Measurements from ENCODE around the gene NTNG1. TPM values are rescaled to one million over a fixed set of nuclear protein-coding genes. Genes with fewer than 3 reads are reported as not detected.

The NTNG1 gene
- total and polyA plus RNA-seq, 2 of the 4 experiments (the other 2 are of a cell fraction) = 1.2 to 2.3 TPM

DNA sequence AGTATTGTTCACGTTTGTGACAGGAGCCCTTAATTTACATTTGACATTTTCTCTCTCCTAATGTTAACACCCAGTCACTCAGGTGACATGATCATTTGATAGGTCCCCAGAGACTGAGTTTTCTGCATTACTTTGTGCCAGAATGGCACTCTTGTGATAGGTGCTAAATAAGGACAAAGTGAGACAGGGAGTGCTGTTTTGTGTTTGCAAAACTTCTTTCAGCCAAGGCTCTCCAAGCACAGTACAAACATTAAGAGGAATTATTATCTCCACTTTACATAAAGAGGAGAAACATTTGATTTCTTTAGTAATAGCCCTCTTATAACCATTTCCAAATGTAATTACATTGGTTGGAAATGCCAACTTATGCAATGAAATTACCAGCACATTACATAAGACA, 355.2 kb downstream of the NTNG1 start:
- Histone ChIP-seq H3K4me3 (ENCODE audit: insufficient read depth, low read depth, low read length) (no peak overlapping the region), H3K4me1 (ENCODE audit: control insufficient read depth, insufficient read depth, low read length) (no peaks in the 10 kb centered on the region), H2AK5ac (ENCODE audit: low read depth, low read length) (no peak overlapping the region), H3K18ac (ENCODE audit: low read depth, low read length) (no peak overlapping the region), H3K4ac (ENCODE audit: low read depth, low read length) (no peak overlapping the region), H2AK9ac (replicated peaks; ENCODE audit: low read depth, low read length, poor library complexity) (no peak overlapping the region), H2BK5ac (ENCODE audit: low read depth, low read length, poor library complexity, severe bottlenecking) (no peak overlapping the region), H2BK120ac (ENCODE audit: low read depth, low read length) (no peak overlapping the region), H2AFZ (replicated peaks; ENCODE audit: low read length, poor library complexity) (no peak overlapping the region), H3K79me1 (ENCODE audit: low read depth in 1 of 2, low read length in 2 of 2) (no peaks in the 10 kb centered on the region), H3K56ac (ENCODE audit: extremely low read depth, insufficient read depth, low read length) (no peak overlapping the region), H2BK20ac (ENCODE audit: low read depth, low read length) (no peak overlapping the region), H3K27me3 (ENCODE audit: control insufficient read depth, insufficient read depth, low read length) (no peaks in the 10 kb centered on the region), H3K4me2 (ENCODE audit: low read depth, low read length) (no peak overlapping the region), H3K23ac (ENCODE audit: low read depth, low read length) (no peak overlapping the region), H4K8ac (ENCODE audit: low read depth in 2 of 2, low read length in 2 of 2) (no peak overlapping the region), H4K5ac (ENCODE audit: low read depth, low read length) (no peak overlapping the region), H3K9me1 (ENCODE audit: insufficient read depth, low read length) (no peaks in the 10 kb centered on the region), H3K9ac (ENCODE audit: low read depth, low read length) (no peak overlapping the region), H3K9me3 (ENCODE audit: control insufficient read depth, insufficient read depth, low read length) (peaks cover 2% of the 10 kb centered on the region), H3K14ac (replicated peaks; ENCODE audit: low read depth, low read length) (no peak overlapping the region), H3K36me3 (ENCODE audit: control insufficient read depth, insufficient read depth, low read length) (no peaks in the 10 kb centered on the region), H4K91ac (ENCODE audit: insufficient read depth, low read depth, low read length) (no peak overlapping the region), H3K27ac (ENCODE audit: insufficient read depth, low read length) (no peak overlapping the region), H2BK15ac (ENCODE audit: low read depth, low read length) (no peak overlapping the region), H4K20me1 (ENCODE audit: insufficient read depth, low read length) (no peaks in the 10 kb centered on the region)
- dilution Hi-C loops (cut with HindIII; ENCODE audit: low sequenced_read_pairs, unreplicated experiment) = no loop called here
- DNase-seq = no peak
- intact Hi-C loops (cut with micrococcal nuclease) = no loop called here
- POLR2A ChIA-PET (ENCODE audit: unreplicated experiment) = no interaction called here
- WGBS, 2 experiments (ENCODE audit: extremely low coverage in 2 of 2, insufficient read length in 1 of 2) = no CpG with 5 or more reads among the region's 1 CpG
- CTCF ChIA-PET = no interaction called here
- BruUV-seq (replicated peaks) = no TSS peak
- no peak for ATAC-seq (ENCODE audit: low read depth)
- in situ Hi-C loops (cut with MboI; ENCODE audit: low sequenced_read_pairs) = no loop called here
- no peak for TF ChIP-seq CHD1 (IDR thresholded peaks at IDR 0.05; ENCODE audit: low read depth, low read length)
- TF ChIP-seq, protein P1, sequence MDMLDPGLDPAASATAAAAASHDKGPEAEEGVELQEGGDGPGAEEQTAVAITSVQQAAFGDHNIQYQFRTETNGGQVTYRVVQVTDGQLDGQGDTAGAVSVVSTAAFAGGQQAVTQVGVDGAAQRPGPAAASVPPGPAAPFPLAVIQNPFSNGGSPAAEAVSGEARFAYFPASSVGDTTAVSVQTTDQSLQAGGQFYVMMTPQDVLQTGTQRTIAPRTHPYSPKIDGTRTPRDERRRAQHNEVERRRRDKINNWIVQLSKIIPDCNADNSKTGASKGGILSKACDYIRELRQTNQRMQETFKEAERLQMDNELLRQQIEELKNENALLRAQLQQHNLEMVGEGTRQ (IDR thresholded peaks at IDR 0.05; ENCODE audit: low read depth, low read length) = no peak
- TF ChIP-seq RAD21 (IDR thresholded peaks at IDR 0.05; ENCODE audit: low read length) = no peak
- no peak for TF ChIP-seq MAFK (IDR thresholded peaks at IDR 0.05; ENCODE audit: low read depth, low read length)
- no peak for TF ChIP-seq FOS (IDR thresholded peaks at IDR 0.05; ENCODE audit: low read depth, low read length)
- no peak for TF ChIP-seq BHLHE40 (IDR thresholded peaks at IDR 0.05; ENCODE audit: low read depth, low read length)
- TF ChIP-seq, protein P2, sequence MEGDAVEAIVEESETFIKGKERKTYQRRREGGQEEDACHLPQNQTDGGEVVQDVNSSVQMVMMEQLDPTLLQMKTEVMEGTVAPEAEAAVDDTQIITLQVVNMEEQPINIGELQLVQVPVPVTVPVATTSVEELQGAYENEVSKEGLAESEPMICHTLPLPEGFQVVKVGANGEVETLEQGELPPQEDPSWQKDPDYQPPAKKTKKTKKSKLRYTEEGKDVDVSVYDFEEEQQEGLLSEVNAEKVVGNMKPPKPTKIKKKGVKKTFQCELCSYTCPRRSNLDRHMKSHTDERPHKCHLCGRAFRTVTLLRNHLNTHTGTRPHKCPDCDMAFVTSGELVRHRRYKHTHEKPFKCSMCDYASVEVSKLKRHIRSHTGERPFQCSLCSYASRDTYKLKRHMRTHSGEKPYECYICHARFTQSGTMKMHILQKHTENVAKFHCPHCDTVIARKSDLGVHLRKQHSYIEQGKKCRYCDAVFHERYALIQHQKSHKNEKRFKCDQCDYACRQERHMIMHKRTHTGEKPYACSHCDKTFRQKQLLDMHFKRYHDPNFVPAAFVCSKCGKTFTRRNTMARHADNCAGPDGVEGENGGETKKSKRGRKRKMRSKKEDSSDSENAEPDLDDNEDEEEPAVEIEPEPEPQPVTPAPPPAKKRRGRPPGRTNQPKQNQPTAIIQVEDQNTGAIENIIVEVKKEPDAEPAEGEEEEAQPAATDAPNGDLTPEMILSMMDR (conservative IDR thresholded peaks at IDR 0.05; ENCODE audit: low read depth, low read length) = no peak
- no peak for TF ChIP-seq RCOR1 (IDR thresholded peaks at IDR 0.05; ENCODE audit: insufficient replicate concordance, low read length)
- no peak for TF ChIP-seq MAZ (IDR thresholded peaks at IDR 0.05; ENCODE audit: borderline replicate concordance, low read depth, low read length)
- no peak for TF ChIP-seq SMC3 (IDR thresholded peaks at IDR 0.05; ENCODE audit: low read depth, low read length)
- no peak for TF ChIP-seq POLR2A (IDR thresholded peaks at IDR 0.05; ENCODE audit: low read depth, low read length)
- TF ChIP-seq NFE2L2 (IDR thresholded peaks at IDR 0.05; ENCODE audit: low read depth, low read length) = no peak
- TF ChIP-seq CEBPB (IDR thresholded peaks at IDR 0.05; ENCODE audit: low read depth, low read length) = no peak
- no peak for TF ChIP-seq RFX5 (IDR thresholded peaks at IDR 0.05; ENCODE audit: low read depth, low read length)
- TF ChIP-seq, protein P3, sequence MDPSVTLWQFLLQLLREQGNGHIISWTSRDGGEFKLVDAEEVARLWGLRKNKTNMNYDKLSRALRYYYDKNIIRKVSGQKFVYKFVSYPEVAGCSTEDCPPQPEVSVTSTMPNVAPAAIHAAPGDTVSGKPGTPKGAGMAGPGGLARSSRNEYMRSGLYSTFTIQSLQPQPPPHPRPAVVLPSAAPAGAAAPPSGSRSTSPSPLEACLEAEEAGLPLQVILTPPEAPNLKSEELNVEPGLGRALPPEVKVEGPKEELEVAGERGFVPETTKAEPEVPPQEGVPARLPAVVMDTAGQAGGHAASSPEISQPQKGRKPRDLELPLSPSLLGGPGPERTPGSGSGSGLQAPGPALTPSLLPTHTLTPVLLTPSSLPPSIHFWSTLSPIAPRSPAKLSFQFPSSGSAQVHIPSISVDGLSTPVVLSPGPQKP (IDR thresholded peaks at IDR 0.05; ENCODE audit: borderline replicate concordance, low read depth, low read length) = no peak
- TF ChIP-seq MXI1 (IDR thresholded peaks at IDR 0.05; ENCODE audit: borderline replicate concordance, low read depth, low read length) = no peak

Data from IMR-90 (cell line).